GM10248 (cell line): ENCODE data around the gene MAOB.

Source experiments
- CTCF ChIA-PET: fragments of 300-600 bp; sonication (Branson Sonifier 250); formaldehyde crosslinking; extraction: SDS; loops from one replicate; lab custom pipeline; 2021; ENCODE audit warnings: antibody characterized with exemption; lab: Yijun Ruan, JAX
- POLR2A ChIA-PET: fragments of 350-650 bp; sonication (Branson Sonifier 250); formaldehyde crosslinking; extraction: SDS; loops from one replicate; lab custom pipeline; 2020; ENCODE audit warnings: antibody characterized with exemption; lab: Yijun Ruan, JAX
- DNase-seq: peaks from one replicate; pipeline ENCODE4 v3.0.0; 2012; ENCODE audit errors: extremely low spot score
- CTCF ChIP-seq: IDR thresholded peaks from 2 replicates; pipeline ENCODE4 v1.5.1; 2012; ENCODE audit warnings: mild to moderate bottlenecking, low read depth; ENCODE audit errors: extremely low read depth, missing control alignments, control extremely low read depth

Gene MAOB

GRCh38 chrX:43822014-43822413, 60.2 kb downstream of the MAOB start:
- DNase-seq, result no peak
- ChIA-PET POLR2A (no interaction called here), CTCF (no interaction called here)
- TF ChIP-seq CTCF, result no peak

GRCh38 chrX:43817444-43817843, 64.8 kb downstream of the MAOB start:
- ChIA-PET CTCF (no interaction called here), POLR2A (no interaction called here)
- no peak for TF ChIP-seq CTCF
- no peak for DNase-seq

GRCh38 chrX:43815209-43815608, 67.0 kb downstream of the MAOB start:
- POLR2A ChIA-PET, result no interaction called here
- no peak for DNase-seq
- CTCF ChIA-PET, result no interaction called here
- no peak for TF ChIP-seq CTCF

GRCh38 chrX:43813898-43814297, 68.4 kb downstream of the MAOB start:
- CTCF ChIA-PET, result interaction anchor here (1.1 kb wide), 1 partner anchor 22 kb away, joined by 4 read pairs; no protein-coding TSS in a partner anchor
- DNase-seq, result no peak

GRCh38 chrX:43813319-43813718, 68.9 kb downstream of the MAOB start:
- POLR2A ChIA-PET, result no interaction called here
- CTCF ChIA-PET, result interaction anchor here (1.1 kb wide), 1 partner anchor 22 kb away, joined by 4 read pairs; no protein-coding TSS in a partner anchor
- no peak for DNase-seq
- TF ChIP-seq CTCF, result no peak

More at GRCh38 chrX:43813898-43814297, 68.4 kb downstream of the MAOB start:
- no peak for TF ChIP-seq CTCF
- POLR2A ChIA-PET, result no interaction called here

GRCh38 chrX:43809463-43809862, 72.8 kb downstream of the MAOB start:
- no peak for DNase-seq
- TF ChIP-seq CTCF, result no peak
- CTCF ChIA-PET, result no interaction called here
- POLR2A ChIA-PET, result no interaction called here

- TF ChIP-seq CTCF, result no peak
- ChIA-PET POLR2A (no interaction called here), CTCF (no interaction called here)
- no peak for DNase-seq
These were observed 74.0 kb downstream of the MAOB start for GRCh38 chrX:43808231-43808630.
